GM23248 (cell line): ENCODE data around the gene RCOR2.

Experiments used
- EZH2 ChIP-seq: fragments of 200-600 bp; sonication (generic); IDR thresholded peaks from 2 replicates; pipeline ENCODE4 v1.6.1; 2018; ENCODE audit warnings: antibody characterized with exemption, mild to moderate bottlenecking; ENCODE audit not compliant: insufficient read depth, poor library complexity, severe bottlenecking
- EZH2phosphoT487 ChIP-seq: fragments of 200-600 bp; sonication (generic); IDR thresholded peaks from 2 replicates; pipeline ENCODE4 v1.6.1; 2018; ENCODE audit warnings: antibody characterized with exemption, moderate library complexity, mild to moderate bottlenecking, low read depth; ENCODE audit not compliant: insufficient read depth

DNA sequence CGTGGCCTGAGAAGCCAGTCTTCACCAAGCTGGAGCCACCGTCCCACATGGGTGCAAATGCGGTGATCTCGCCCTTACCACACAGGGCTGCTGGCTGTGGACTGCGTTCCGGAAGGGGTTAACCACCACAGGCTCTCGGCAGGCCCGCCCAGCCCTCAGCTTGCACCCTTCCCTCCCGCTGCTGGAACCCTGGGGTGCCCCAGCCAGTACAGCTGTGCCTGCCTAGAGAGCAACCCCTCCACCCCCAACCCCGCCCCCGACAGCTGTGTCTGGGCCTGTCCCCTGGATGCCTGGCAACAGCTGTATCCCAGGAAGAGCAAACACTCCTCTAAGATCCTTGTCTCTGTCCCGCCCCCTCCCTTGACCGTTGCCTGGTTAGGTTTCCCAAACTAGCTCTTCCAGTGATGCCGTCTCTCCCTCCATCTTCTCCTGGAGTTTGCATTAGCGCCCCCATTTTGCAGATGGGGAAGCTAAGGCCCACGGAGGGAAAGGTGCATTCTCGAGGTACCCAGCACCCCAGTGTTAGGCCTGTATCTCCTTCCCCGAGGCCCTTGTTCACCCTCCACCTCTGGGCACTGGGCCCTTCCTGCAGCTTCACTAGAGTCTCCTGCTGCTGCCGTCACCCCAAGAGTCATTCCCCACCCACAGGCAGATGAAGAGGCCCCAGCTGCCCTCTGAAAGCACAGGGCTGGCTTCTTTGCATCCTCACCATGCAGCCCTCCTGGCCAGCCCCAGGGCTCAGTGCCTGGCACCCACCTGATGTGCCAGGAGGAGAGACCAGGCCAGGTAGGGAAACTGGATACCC is 44.8 kb upstream of the RCOR2 start:
- no peak for TF ChIP-seq EZH2
- no peak for TF ChIP-seq EZH2phosphoT487
